Stimulated activated CD8-positive, alpha-beta memory T cell treated with anti-CD3 and anti-CD28 coated beads, Interleukin-15, amount 100 ng/mL, for 4 hours (primary cell): Measurements from ENCODE around the gene CFAP100.

Experiments
- DNase-seq, 2 donors: peaks; one replicate each; pipeline ENCODE4 v3.0.0-alpha.2; 2020; ENCODE audit warnings: low read depth in 2 of 2

CFAP100 gene

GRCh38 chr3:126441256-126441880 is 46.7 kb downstream of the CFAP100 start:
- DNase-seq = no peak

GRCh38 chr3:126442094-126442855 is 47.6 kb downstream of the CFAP100 start:
- no peak for DNase-seq

- no peak for DNase-seq
These were observed 48.1 kb downstream of the CFAP100 start for GRCh38 chr3:126442856-126443242.

- DNase-seq = no peak
These were observed 50.8 kb downstream of the CFAP100 start for GRCh38 chr3:126445506-126445905.

- DNase-seq = no peak
These were observed 51.6 kb downstream of the CFAP100 start for GRCh38 chr3:126446301-126446700.

- no peak for DNase-seq
These were observed 52.1 kb downstream of the CFAP100 start for GRCh38 chr3:126446791-126447190.

GRCh38 chr3:126447456-126448106 is 52.9 kb downstream of the CFAP100 start:
- DNase-seq = no peak

- no peak for DNase-seq
These were observed 53.6 kb downstream of the CFAP100 start for GRCh38 chr3:126448136-126448892.

- DNase-seq = no peak
These were observed 54.1 kb downstream of the CFAP100 start for GRCh38 chr3:126448893-126449180.

- DNase-seq = no peak
These were observed 54.9 kb downstream of the CFAP100 start for GRCh38 chr3:126449621-126450051.

- DNase-seq = no peak
These were observed 55.5 kb downstream of the CFAP100 start for GRCh38 chr3:126450219-126450618.

- DNase-seq = no peak
These were observed 56.0 kb downstream of the CFAP100 start for GRCh38 chr3:126450744-126451143.

- no peak for DNase-seq
These were observed 56.8 kb downstream of the CFAP100 start for GRCh38 chr3:126451511-126451910.

- DNase-seq = no peak
These were observed 57.5 kb downstream of the CFAP100 start for GRCh38 chr3:126452213-126452612.

- DNase-seq = no peak
These were observed 59.3 kb downstream of the CFAP100 start for GRCh38 chr3:126454025-126454424.

- no peak for DNase-seq
These were observed 59.9 kb downstream of the CFAP100 start for GRCh38 chr3:126454437-126455198.

- no peak for DNase-seq
These were observed 61.5 kb downstream of the CFAP100 start for GRCh38 chr3:126456211-126456610.

- DNase-seq = no peak
These were observed 62.2 kb downstream of the CFAP100 start for GRCh38 chr3:126456766-126457388.

GRCh38 chr3:126459111-126459762 is 64.5 kb downstream of the CFAP100 start:
- DNase-seq = no peak

- no peak for DNase-seq
These were observed 65.0 kb downstream of the CFAP100 start for GRCh38 chr3:126459763-126460127.

- no peak for DNase-seq
These were observed 65.7 kb downstream of the CFAP100 start for GRCh38 chr3:126460381-126460780.
